GM18502 (cell line): ENCODE measurements around the gene GLI1.
A peak's percentile ranks its signal among the peaks of the same experiment; 100 is the strongest.
"Not testable (repeated sequence)": the region's sequence is repeated elsewhere in the genome, so short reads cannot be mapped to it uniquely, and the experiment has no call there.

Experiments used
- ATAC-seq: cut with Tn5 transposase; IDR thresholded peaks from one replicate; pipeline ENCODE4 v1.9.1; 2021; ENCODE audit warnings: mild to moderate bottlenecking; ENCODE audit not compliant: unreplicated experiment, poor library complexity

The GLI1 gene

DNA sequence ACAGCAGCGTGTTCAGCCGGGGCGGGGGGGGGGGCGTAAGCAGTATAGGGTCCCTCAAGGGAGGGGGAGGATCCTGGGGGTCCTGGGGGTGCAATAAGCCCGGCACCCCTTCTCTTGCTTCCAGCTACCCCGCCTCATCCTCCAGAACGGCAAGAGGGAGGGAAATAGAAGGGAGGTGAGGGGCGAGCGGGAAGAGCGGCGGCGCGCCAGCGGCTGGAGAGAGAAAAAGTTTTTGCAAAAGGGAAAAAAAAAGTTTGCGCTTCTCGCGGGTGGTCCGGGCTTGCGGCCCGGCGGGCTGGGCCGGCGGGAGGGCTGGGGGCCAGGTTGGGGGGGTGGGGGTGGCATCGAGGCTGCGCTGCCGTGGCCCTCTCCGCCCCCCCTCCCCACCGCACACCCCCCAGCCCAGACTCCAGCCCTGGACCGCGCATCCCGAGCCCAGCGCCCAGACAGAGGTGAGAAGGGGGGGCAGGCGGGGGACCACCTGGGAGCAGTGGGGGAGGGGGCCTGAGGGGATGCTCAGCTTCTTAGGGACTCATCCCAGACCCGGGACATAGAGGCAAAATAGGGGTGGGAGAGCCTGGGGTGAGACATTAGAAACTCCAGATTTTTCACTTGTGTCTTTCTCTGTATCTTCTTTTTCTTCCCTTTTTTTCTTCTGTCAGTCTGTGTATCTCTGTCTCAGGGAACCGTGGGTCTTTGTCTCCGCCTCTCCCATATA is at the start of gene GLI1:
GLI1 (plus strand) TSS at position 36 of the 718 bp plus-strand sequence. CDS start 3,907 bp downstream, outside the sequence.
- no peak for ATAC-seq

DNA sequence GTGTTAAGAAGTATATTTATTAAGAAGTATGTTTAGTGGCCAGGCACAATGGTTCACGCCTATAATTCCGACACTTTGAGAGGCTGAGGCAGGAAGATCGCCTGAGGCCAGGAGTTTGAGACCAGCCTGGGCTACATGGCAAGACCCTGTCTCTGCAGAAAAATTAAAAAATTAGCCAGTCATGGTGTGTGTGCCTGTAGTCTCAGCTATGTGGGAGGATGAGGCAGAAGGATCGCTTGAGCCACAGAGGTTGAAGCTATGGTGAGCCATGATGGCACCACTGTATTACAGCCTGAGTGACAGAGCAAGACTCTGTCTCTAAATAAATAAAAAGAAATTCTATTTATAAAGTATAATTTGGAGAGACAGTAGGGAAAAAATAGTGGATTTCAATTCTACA is 49.1 kb upstream of the GLI1 start:
- ATAC-seq = no peak

DNA sequence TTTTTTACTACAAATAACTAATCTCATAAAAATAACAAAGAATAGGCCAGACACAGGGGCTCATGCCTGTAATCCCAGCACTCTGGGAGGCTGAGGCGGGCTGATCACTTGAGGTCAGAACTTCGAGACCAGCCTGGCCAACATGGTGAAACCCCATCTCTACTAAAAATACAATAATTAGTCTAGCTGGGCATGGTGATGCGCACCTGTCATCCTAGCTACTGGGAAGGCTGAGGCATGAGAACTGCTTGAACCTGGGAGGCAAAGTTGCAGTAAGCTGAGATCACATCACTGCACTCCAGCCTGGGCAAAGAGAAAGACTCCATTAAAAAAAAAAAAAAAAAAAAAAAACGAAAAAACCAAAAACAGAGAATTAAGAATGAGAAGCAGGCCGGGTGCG is 45.4 kb upstream of the GLI1 start:
- ATAC-seq = not testable (repeated sequence)

DNA sequence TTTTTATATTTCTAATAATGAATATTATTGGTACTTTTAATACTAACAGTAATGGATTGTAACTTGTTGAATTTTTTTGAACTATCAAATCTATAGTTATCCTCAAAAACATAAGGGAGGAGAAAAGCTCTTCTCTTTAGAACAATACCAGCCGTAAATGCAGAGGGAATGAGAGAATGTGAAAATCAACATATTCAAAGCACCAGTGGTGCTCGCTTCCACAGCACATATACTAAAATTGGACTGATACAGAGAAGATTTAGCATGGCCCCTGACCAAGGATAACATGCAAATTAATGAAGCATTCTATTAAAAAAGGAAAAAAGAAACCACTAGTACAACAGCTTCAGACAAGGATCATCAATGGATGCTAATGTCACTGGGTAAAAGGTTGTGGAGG is 44.5 kb upstream of the GLI1 start:
- no peak for ATAC-seq

DNA sequence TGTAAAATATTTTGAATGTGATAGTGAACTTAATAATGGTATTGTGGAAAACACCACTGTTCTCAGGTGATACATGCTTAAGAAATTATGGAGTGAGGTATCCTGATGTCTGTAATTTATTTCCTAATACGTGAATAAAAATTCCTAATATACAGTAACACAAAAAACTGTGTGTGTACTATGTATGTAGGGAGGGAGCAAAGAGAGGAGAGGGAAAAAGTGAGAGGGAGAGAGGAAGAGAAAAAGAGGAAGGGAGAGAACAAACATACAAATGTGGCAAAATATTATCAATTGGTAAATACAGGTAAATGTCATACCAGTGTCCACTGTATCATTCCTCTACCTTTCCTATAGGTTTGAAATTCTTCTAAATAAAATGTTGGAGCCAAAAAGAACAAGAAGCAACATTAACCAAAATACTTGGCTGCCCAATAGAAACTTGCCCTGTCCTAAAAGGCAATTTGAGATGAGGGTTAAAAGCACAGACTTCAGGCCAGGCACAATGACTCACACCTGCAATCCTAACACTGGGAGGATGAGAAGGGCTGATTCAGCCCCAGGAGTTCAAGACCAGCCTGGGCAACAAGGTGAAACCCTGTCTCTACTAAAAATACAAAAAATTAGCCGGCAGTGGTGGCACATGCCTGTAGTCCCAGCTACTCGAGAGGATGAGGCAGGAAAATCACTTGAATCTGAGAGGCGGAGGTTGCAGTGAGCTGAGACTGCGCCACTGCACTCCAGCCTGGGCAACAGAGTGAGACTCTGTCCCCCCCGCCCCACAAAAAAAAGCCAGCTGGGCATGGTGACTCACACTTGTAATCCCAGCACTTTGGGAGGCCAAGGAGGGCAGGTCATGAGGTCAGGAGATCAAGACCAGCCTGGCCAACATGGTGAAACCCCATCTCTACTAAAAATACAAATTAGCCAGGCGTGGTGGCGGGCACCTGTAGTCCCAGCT is 43.3 kb upstream of the GLI1 start:
- no peak for ATAC-seq

DNA sequence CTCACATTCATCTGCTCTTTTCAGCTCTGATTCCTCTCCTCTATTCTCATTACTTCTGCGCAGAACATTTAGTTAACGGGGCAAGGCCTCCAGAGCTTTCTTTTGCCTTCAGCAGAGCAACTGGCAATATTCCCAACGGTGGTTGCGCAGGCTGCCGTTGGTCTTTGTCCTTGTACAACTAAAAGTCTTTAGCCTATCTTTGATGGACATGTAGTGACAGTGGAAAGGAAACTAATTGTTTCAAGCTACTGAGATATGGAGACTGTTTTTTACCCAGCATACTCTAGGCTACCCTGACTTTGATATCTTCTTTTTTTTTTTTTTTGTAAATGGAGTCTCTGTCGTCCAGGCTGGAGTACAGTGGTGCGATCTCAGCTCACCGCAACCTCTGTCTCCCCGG is 41.3 kb upstream of the GLI1 start:
- no peak for ATAC-seq

DNA sequence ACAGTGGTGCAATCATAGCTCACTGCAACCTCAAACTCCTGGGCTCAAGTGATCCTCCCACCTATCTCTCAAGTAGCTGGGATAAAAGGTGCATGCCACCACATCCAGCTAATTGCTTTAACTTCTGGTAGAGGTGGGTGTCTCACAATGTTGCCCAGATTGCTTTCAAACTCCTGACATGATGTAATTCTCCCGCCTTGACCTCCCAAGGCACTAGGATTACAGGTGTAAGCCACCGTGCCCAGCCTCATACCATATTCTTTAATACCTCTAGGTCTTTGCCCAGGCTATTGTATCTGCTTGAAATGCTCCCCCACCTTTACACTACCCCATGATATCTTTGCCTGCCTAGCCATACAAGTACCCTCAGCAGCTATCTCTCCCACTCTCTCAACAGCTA is 40.1 kb upstream of the GLI1 start:
- ATAC-seq = no peak

DNA sequence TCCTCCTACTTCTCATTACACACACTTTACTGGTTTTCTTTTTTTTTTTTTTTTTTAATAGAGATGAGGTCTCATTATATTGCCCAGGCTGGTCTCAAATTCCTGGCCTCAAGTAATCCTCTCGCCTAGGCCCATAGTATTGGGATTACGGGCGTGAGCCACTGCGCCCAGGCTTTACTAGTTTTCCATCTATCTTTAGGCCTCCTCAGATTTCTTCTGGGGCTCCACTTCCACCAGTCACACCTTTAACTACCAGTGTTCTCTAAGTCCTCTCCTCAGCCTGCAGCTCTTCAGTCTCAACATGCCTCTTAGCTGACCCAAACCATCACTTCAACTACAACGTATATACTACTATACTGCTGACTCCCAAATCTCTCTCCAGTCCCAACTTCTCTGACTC is 39.1 kb upstream of the GLI1 start:
- ATAC-seq = no peak

DNA sequence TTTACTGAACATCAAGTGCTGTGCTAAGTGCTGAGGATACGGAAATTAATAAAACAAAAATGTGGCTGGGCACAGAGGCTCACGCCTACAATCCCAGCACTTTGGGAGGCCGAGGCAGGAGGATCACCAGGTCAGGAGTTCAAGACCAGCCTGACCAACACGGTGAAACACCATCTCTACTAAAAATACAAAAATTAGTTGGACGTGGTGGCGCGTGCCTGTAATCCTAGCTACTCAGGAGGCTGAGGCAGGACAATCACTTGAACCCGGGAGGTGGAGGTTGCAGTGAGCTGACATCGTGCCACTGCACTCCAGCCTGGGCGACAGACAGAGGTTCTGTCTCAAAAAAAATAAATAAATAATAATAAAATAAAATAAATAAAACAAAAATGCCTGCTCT is 32.6 kb upstream of the GLI1 start:
- not testable (repeated sequence) for ATAC-seq

DNA sequence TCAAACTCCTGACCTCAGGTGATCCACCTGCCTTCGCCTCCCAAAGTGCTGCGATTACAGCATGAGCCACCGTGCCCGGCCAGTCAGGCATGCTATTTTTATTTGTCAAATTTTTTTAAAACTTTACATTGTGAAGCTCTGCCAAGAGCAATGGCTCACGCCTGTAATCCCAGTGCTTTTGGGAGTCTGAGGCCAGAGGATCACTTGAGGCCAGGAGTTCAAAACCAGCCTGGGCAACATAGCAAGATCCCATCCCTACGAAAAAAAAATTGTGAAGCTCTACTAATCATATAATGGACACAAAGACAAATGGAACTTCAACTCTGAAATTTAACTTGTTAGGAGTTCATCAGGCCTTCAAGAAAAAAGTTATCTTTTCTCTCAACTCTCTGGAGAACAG is 30.6 kb upstream of the GLI1 start:
- ATAC-seq = no peak

DNA sequence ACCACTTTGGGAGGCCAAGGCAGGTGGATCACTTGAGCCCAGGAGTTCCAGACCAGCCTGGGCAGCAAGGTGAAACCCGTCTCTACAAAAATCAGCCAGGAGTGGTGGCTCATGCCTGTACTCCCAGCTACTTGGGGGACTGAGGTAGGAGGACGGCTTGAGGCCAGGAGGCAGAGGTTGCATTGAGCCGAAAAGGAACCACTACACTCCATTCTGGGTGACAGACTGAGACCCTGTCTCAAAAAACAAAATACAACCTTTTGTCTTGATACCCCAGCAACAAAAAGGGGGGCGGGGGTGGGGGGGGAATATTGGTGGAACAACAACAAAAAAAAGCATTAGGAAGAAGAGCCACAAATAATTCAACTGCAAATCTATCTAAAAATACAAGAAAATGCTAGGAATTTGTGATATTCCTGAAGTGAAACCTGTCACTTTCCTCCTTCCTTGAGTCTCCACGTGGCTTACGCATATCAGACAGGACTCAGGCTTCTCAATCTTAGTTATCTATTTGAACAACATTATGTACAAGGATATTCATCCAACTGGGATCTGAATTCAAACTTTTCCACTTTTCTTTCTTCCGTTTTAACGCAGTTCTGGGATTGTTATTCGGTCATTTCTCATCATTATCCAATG is 30.0 kb upstream of the GLI1 start:
- no peak for ATAC-seq

DNA sequence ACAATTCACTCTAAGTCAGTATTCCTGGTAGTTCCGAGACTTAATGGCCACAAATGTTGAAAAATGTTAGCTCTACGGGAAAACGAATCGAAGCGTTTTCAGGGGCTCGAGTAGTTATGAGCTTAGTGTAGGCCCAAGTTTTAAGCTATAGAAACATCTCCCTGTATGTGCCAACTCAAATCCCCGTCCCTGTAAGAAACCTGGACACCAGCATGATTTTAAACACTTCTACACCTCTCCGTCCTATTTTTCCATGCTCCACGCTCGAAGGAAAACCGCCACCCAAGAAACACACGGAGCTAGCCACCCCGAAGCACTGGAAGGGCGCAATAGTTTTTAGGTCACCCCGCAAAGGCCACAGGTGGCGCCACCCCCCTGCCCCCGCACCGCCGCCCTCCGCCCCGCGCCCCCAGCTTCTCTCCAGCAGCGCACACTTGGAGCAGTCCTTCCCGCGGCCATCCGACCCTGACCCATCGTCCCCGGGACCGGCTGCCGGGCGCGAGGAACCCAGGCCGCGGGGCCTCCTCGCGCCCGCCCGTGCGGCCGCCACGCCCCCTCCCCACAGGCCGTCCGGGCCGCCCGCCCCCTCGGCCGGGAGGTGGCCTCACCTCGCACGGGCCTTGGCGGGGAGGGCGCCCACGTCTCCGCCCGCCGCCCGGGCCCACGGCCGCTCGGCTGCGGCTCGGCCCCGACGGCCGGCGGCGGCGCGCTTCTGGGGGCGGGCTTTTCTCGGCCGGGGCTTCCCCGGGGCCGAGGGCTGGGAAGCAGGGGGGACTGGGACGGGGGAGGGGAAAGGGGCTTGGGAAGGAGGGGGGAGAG is 29.3 kb upstream of the GLI1 start:
- ATAC-seq = peak; percentile 71

DNA sequence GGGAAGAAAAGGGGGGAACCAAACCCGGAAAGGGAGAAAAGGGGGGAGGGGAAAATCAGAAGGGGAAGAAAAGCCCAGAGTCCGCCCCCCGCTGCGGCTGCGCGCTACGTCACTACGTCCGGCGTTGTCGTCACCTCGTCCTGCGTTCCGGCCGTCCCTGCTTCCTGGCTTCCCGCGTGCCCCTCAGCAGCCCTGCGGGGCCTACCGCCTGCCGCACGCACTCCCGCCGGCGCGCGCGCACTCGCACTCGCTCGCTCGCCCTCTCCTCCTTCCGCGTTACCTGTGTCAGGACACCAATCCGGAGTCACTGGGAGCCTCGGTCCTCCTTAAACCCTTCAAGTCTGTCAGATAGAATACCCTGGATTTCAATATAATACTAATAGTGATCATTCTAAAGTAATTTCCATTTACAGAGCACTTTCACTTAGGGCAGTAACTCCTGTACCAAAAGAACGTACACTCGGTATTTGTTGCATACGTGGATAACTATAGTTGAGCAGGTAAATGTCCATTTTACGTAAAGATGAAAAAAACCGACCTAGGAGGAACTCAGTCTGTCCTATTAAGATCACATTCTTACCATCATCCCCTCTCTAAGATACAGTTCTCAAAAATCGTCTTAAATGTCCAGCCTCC is 28.5 kb upstream of the GLI1 start, which contains the start of gene R3HDM2:
R3HDM2 (minus strand) TSS at position 113 of the 636 bp plus-strand sequence. CDS start 120,615 bp downstream, outside the sequence.
- ATAC-seq = peak; percentile 93

DNA sequence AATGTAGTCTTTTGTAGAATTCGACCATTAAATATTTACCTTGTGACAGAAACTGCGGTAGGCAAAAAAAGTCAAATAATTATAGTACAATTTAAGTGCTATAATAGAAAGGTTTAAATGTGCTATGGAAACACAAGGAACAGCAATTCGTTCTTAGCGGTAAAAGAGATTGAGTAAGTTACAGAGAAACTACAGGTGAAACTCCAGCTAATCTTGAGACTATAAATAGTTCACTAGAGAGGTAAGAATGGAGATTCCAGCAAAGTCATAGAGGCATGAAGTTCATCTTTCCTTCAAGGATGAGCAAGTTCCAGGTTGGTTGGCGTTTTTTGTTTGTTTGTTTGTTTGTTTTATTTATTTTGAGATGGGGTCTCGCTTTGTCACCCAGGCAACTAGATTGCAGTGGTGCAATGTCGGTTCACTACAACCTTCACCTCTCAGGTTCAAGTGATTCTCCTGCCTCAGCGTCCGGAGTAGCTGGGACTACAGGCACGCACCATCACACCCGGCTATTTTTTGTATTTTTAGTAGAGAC is 27.9 kb upstream of the GLI1 start:
- ATAC-seq = no peak

DNA sequence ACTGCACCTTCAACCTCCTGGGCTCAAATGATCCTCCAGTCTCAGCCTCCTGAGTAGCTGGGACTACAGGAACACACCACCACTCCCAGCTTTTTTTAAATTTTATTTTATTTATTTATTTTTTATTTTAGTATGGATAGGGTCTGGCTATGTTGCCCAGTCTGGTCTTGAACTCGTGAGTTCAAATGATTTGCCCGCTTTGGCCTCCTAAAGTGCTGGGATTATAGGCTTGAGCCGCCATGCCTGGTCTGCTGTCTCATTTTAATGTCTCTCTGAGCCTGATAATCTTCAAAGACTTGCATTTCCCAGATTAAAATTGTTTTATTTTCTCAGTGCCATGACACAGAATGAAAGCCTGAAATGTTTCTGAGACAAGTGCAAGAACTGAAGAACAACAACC is 26.2 kb upstream of the GLI1 start:
- ATAC-seq = no peak

DNA sequence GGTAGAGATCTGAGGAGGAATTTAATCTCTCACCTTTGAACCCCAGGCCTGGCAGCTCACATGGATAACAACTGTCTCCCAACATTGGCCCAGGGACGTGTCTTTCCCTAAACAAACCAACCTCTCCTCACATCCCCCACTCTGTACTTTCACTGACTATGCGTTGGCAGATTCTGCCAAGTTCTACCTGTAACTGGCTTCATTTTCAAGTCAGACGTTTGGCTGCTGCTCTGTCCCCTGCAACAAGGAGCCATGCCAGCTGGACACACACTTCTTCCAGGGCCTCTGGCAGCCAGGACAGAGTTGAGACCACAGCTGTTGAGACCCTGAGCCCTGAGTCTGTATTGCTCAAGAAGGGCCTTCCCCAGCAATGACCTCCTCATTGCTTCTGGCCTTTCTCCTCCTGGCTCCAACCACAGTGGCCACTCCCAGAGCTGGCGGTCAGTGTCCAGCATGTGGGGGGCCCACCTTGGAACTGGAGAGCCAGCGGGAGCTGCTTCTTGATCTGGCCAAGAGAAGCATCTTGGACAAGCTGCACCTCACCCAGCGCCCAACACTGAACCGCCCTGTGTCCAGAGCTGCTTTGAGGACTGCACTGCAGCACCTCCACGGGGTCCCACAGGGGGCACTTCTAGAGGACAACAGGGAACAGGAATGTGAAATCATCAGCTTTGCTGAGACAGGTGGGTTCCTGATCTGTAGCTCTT is 24.9 kb upstream of the GLI1 start, which contains the start of gene INHBC:
INHBC (plus strand) TSS at position 268 of the 707 bp plus-strand sequence; CDS start at position 371, 103 bp downstream.
- ATAC-seq = no peak

DNA sequence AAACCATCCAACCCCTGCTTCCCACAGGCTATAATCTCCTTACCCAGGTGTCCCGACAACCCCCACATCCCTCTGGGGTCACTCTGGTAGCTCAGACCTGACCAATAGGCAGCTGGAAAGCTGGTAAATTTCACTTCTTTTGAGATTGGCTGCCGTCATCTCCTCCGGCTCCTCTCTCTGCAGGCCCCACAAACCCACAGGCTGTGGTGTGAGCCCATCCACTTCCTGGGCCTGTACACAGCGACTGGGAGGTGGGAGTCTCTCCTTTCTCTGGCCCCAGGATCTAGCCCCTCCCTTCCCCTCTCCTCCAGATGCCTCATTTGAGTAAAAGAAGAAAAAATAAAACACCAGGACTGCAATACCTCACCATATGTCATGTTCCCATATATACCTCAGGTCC is 24.3 kb upstream of the GLI1 start:
- ATAC-seq = no peak

DNA sequence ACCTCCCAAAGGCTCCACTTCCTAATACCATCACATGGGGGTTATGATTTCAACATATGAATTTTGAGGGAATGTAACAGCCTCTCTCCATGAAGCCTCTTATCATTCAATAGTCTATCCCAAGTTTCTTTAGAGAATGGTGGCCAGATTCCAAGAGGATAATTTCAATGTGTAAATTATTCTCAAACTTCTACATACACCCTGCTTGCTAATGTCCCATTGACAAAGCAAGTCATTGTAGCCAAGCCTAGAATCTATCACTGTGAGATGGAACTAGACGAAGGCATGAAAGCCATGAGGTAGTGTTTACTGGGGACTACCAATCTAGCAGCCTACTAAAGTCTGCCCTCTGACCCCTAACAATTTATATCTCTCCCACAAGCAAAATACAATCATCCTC is 21.2 kb upstream of the GLI1 start:
- ATAC-seq = no peak
